Bone marrow (tissue), 2 donors: ENCODE data around the gene GNPTAB.

ENCODE experiments used
- DNase-seq, 2 donors: peaks; one replicate each; lab custom pipeline; 2025; lab: John Stamatoyannopoulos, UW

Gene GNPTAB

GRCh38 chr12:101696251-101697196, 134.2 kb downstream of the GNPTAB start:
- DNase-seq, result peak in 1 of 2 donors; percentile 27

GRCh38 chr12:101695706-101696105, 135.1 kb downstream of the GNPTAB start:
- no peak for DNase-seq
